H9 (cell line): ENCODE results near the gene AMN. TPM values are rescaled to one million over a fixed set of nuclear protein-coding genes. Genes with fewer than 3 reads are reported as not detected.

ENCODE experiments used
- DNase-seq: peaks from one replicate; pipeline ENCODE4 v3.0.0-alpha.2; 2017
- H2AFZ ChIP-seq: one replicate; pipeline ENCODE4 v1.6.1; 2013; ENCODE audit warnings: mild to moderate bottlenecking, low read length, control low read depth, moderate library complexity
- H2AK5ac ChIP-seq: 2 replicates; pipeline ENCODE4 v1.6.1; 2013; ENCODE audit warnings: low read length, control low read depth, mixed read lengths; ENCODE audit not compliant: insufficient read length
- H2BK120ac ChIP-seq: one replicate; pipeline ENCODE4 v1.6.1; 2013; ENCODE audit warnings: low read depth, mild to moderate bottlenecking, low read length, control low read depth, inconsistent platforms; ENCODE audit not compliant: poor library complexity, severe bottlenecking
- H2BK12ac ChIP-seq: 2 replicates; pipeline ENCODE4 v1.6.1; 2013; ENCODE audit warnings: low read length, control low read depth, mixed read lengths, low read depth; ENCODE audit not compliant: insufficient read length
- H2BK15ac ChIP-seq: 2 replicates; pipeline ENCODE4 v1.6.1; 2013; ENCODE audit warnings: low read depth, low read length, control low read depth
- H2BK20ac ChIP-seq: one replicate; pipeline ENCODE4 v1.6.1; 2013; ENCODE audit warnings: low read depth, mild to moderate bottlenecking, low read length, control low read depth, inconsistent platforms; ENCODE audit not compliant: poor library complexity, severe bottlenecking
- H2BK5ac ChIP-seq: 2 replicates; pipeline ENCODE4 v1.6.1; 2013; ENCODE audit warnings: low read length, control low read depth, mixed read lengths; ENCODE audit not compliant: insufficient read length
- H3K14ac ChIP-seq: 2 replicates; pipeline ENCODE4 v1.6.1; 2013; ENCODE audit warnings: low read length, control low read depth; ENCODE audit not compliant: insufficient read depth
- H3K18ac ChIP-seq: 2 replicates; pipeline ENCODE4 v1.6.1; 2013; ENCODE audit warnings: low read depth, mild to moderate bottlenecking, mixed read lengths, low read length, control low read depth; ENCODE audit not compliant: insufficient read length
- H3K23ac ChIP-seq: 2 replicates; pipeline ENCODE4 v1.6.1; 2013; ENCODE audit warnings: low read length, control low read depth, mixed read lengths, low read depth; ENCODE audit not compliant: insufficient read length
- H3K23me2 ChIP-seq: 2 replicates; pipeline ENCODE4 v1.6.1; 2013; ENCODE audit warnings: low read depth, mild to moderate bottlenecking, mixed read lengths, low read length, control low read depth; ENCODE audit not compliant: insufficient read length, poor library complexity, severe bottlenecking
- H3K27ac ChIP-seq: 2 replicates; pipeline ENCODE4 v1.5.1; 2013; ENCODE audit warnings: low read length, control low read depth, mixed read lengths, low read depth; ENCODE audit not compliant: insufficient read length
- H3K27me3 ChIP-seq: 2 replicates; pipeline ENCODE4 v1.6.1; 2013; ENCODE audit warnings: low read length, control low read depth, inconsistent platforms; ENCODE audit not compliant: insufficient read depth
- H3K4ac ChIP-seq: 2 replicates; pipeline ENCODE4 v1.6.1; 2013; ENCODE audit warnings: low read depth, mild to moderate bottlenecking, control low read depth, inconsistent platforms, low read length, moderate library complexity
- H3K4me1 ChIP-seq: 2 replicates; pipeline ENCODE4 v1.6.1; 2013; ENCODE audit warnings: low read length, control low read depth, inconsistent platforms; ENCODE audit not compliant: insufficient read depth
- H3K4me2 ChIP-seq: 2 replicates; pipeline ENCODE4 v1.6.1; 2013; ENCODE audit warnings: low read length, control low read depth, mixed read lengths; ENCODE audit not compliant: insufficient read length, insufficient read depth
- H3K56ac ChIP-seq: 2 replicates; pipeline ENCODE4 v1.6.1; 2013; ENCODE audit warnings: low read depth, mild to moderate bottlenecking, mixed read lengths, low read length, control low read depth; ENCODE audit not compliant: insufficient read length
- H3K79me1 ChIP-seq: 2 replicates; pipeline ENCODE4 v1.6.1; 2013; ENCODE audit warnings: low read depth, mild to moderate bottlenecking, moderate library complexity, low read length, control low read depth, inconsistent platforms; ENCODE audit not compliant: insufficient read depth, poor library complexity, severe bottlenecking
- H3K79me2 ChIP-seq: 2 replicates; pipeline ENCODE4 v1.6.1; 2013; ENCODE audit warnings: low read length, control low read depth, inconsistent platforms; ENCODE audit not compliant: insufficient read depth
- H3K9ac ChIP-seq: 2 replicates; pipeline ENCODE4 v1.6.1; 2013; ENCODE audit warnings: low read length, control low read depth, mixed read lengths; ENCODE audit not compliant: insufficient read length; ENCODE audit errors: extremely low read depth
- H3K9me3 ChIP-seq: one replicate; pipeline ENCODE4 v1.6.1; 2013; ENCODE audit warnings: low read depth, low read length, inconsistent platforms; ENCODE audit not compliant: control insufficient read depth
- H3T11ph ChIP-seq: one replicate; pipeline ENCODE4 v1.6.1; 2013; ENCODE audit warnings: mild to moderate bottlenecking, low read length, control low read depth, inconsistent platforms
- H4K20me1 ChIP-seq: one replicate; pipeline ENCODE4 v1.6.1; 2013; ENCODE audit not compliant: control insufficient read depth, insufficient read length, insufficient read depth
- H4K5ac ChIP-seq: 2 replicates; pipeline ENCODE4 v1.6.1; 2013; ENCODE audit warnings: low read depth, mild to moderate bottlenecking, mixed read lengths, low read length, control low read depth; ENCODE audit not compliant: insufficient read length
- H4K8ac ChIP-seq: replicated peaks from 2 replicates; pipeline ENCODE4 v1.6.1; 2013; ENCODE audit warnings: low read length, control low read depth, mixed read lengths, low read depth; ENCODE audit not compliant: insufficient read length
- H4K91ac ChIP-seq: 2 replicates; pipeline ENCODE4 v1.6.1; 2013; ENCODE audit warnings: low read depth, mild to moderate bottlenecking, moderate library complexity, mixed read lengths, low read length, control low read depth; ENCODE audit not compliant: insufficient read length
- H3K27ac Mint-ChIP-seq, 3 experiments: 2 replicates in 2 of 3; 3 replicates in 1 of 3; pipeline ENCODE4 v1.8.0; 2020 to 2021; ENCODE audit warnings: mixed read lengths in 3 of 3, mild to moderate bottlenecking in 1 of 3, moderate library complexity in 1 of 3
- H3K27me3 Mint-ChIP-seq: 2 replicates; pipeline ENCODE4 v1.8.0; 2021; ENCODE audit warnings: low read depth, mild to moderate bottlenecking, moderate library complexity, mixed read lengths
- H3K36me3 Mint-ChIP-seq, 3 experiments: 2 replicates in 2 of 3; 3 replicates in 1 of 3; pipeline ENCODE4 v1.8.0; 2020 to 2021; ENCODE audit warnings: low read depth in 3 of 3, mixed read lengths in 3 of 3; ENCODE audit not compliant: insufficient read depth in 1 of 3
- H3K4me1 Mint-ChIP-seq, 2 experiments: 2 replicates each; pipeline ENCODE4 v1.8.0; 2020; ENCODE audit warnings: mixed read lengths in 2 of 2
- H3K4me3 Mint-ChIP-seq, 2 experiments: 2 replicates in 1 of 2; 3 replicates in 1 of 2; pipeline ENCODE4 v1.8.0; 2020 to 2021; ENCODE audit warnings: mild to moderate bottlenecking in 2 of 2, mixed read lengths in 2 of 2, moderate library complexity in 1 of 2
- H3K9me3 Mint-ChIP-seq, 2 experiments: 2 replicates in 1 of 2; 3 replicates in 1 of 2; pipeline ENCODE4 v1.8.0; 2020; ENCODE audit warnings: mild to moderate bottlenecking in 2 of 2, mixed read lengths in 2 of 2, moderate library complexity in 1 of 2
- CTCF ChIP-seq: fragments of 200-600 bp; sonication (generic); conservative IDR thresholded peaks from 3 replicates; pipeline ENCODE4 v1.8.0; 2021; ENCODE audit warnings: antibody characterized with exemption, mild to moderate bottlenecking
- WGBS: extraction: QIAGEN DNeasy Blood & Tissue Kit; methylation state at CpG from one replicate; pipeline ENCODE4 v1.1.7; 2013; ENCODE audit warnings: missing lambda C conversion rate, low lambda C conversion rate, mixed read lengths; ENCODE audit not compliant: insufficient read length; ENCODE audit errors: extremely low coverage; 5-methylcytosine and 5-hydroxymethylcytosine counted together
- total RNA-seq: library from RNA; stranded (reverse); gene quantifications from 2 replicates; pipeline ENCODE4 v1.2.1, GENCODE V29; 2021

AMN gene
- total RNA-seq, 1 experiment from 2014 or later = 1.9 TPM

- Histone ChIP-seq H4K20me1 (no peaks in the 10 kb centered on the region), H3K79me1 (no peaks in the 10 kb centered on the region), H3K4me2 (no peak overlapping the region), H4K91ac (no peak overlapping the region), H3K4me1 (no peaks in the 10 kb centered on the region), H2BK12ac (no peak overlapping the region), H2BK120ac (no peak overlapping the region), H3K79me2 (no peaks in the 10 kb centered on the region), H3K9ac (no peak overlapping the region), H2BK20ac (no peak overlapping the region), H4K8ac (no peak overlapping the region), H2AFZ (no peak overlapping the region), H2BK5ac (no peak overlapping the region), H2BK15ac (no peak overlapping the region), H3K14ac (no peak overlapping the region), H3K27ac (no peak overlapping the region), H3T11ph (no peak overlapping the region), H3K9me3 (no peaks in the 10 kb centered on the region), H3K27me3 (no peaks in the 10 kb centered on the region), H2AK5ac (no peak overlapping the region), H3K18ac (no peak overlapping the region), H3K4ac (no peak overlapping the region), H3K23ac (no peak overlapping the region), H3K56ac (no peak overlapping the region), H4K5ac (no peak overlapping the region), H3K23me2 (no peaks in the 10 kb centered on the region)
- Mint-ChIP-seq H3K4me3 (no peak overlapping the region), H3K27ac (peak overlapping the region in 1 of 3 experiments; percentile 60; a peak in 2 of 7 replicates), H3K27me3 (no peaks in the 10 kb centered on the region), H3K36me3 (peaks cover 47 to 95% (median 79%) of the 10 kb centered on the region in 3 experiments; a peak in 6 of 7 replicates), H3K9me3 (no peaks in the 10 kb centered on the region), H3K4me1 (no peaks in the 10 kb centered on the region)
- TF ChIP-seq CTCF = no peak
- no peak for DNase-seq
- WGBS = no CpG with 5 or more reads among the region's 9 CpGs
Measured at GRCh38 chr14:102971314-102971713, 48.9 kb downstream of the AMN start.
